ENCODE results near the gene COX6A1.
"Not testable (repeated sequence)": the region's sequence is repeated elsewhere in the genome, so short reads cannot be mapped to it uniquely, and the experiment has no call there.

The COX6A1 gene

GRCh38 chr12:120468325-120468820 is 30.5 kb downstream of the COX6A1 start:
- peak; percentile 68 for DNase-seq (ENCODE audit: low spot score)

- DNase-seq (ENCODE audit: low spot score), result peak; percentile 51
Measured at GRCh38 chr12:120468821-120469449, 31.0 kb downstream of the COX6A1 start.

- DNase-seq (ENCODE audit: low spot score), result peak; percentile 100
Measured at GRCh38 chr12:120469450-120470149, 31.7 kb downstream of the COX6A1 start, which contains the start of gene SRSF9. SRSF9 (minus strand) TSS chr12:120469748; CDS start chr12:120469609, 139 bp downstream.

- DNase-seq (ENCODE audit: low spot score), result no peak
Measured at GRCh38 chr12:120470150-120470784, 32.4 kb downstream of the COX6A1 start.

GRCh38 chr12:120472521-120472920 is 34.6 kb downstream of the COX6A1 start:
- DNase-seq (ENCODE audit: low spot score), result no peak

- DNase-seq (ENCODE audit: low spot score), result no peak
Measured at GRCh38 chr12:120473807-120474615, 36.1 kb downstream of the COX6A1 start.

GRCh38 chr12:120474616-120474960 is 36.7 kb downstream of the COX6A1 start:
- peak; percentile 71 for DNase-seq (ENCODE audit: low spot score)

GRCh38 chr12:120475643-120476042 is 37.7 kb downstream of the COX6A1 start:
- DNase-seq (ENCODE audit: low spot score), result no peak

- no peak for DNase-seq (ENCODE audit: low spot score)
Measured at GRCh38 chr12:120479458-120479857, 41.5 kb downstream of the COX6A1 start.

GRCh38 chr12:120480211-120480610 is 42.3 kb downstream of the COX6A1 start:
- DNase-seq (ENCODE audit: low spot score), result no peak

- DNase-seq (ENCODE audit: low spot score), result no peak
Measured at GRCh38 chr12:120481022-120481767, 43.3 kb downstream of the COX6A1 start.

- no peak for DNase-seq (ENCODE audit: low spot score)
Measured at GRCh38 chr12:120483621-120484020, 45.7 kb downstream of the COX6A1 start.

- DNase-seq (ENCODE audit: low spot score), result no peak
Measured at GRCh38 chr12:120485961-120486881, 48.3 kb downstream of the COX6A1 start.

- not testable (repeated sequence) for DNase-seq (ENCODE audit: low spot score)
Measured at GRCh38 chr12:120487552-120487951, 49.6 kb downstream of the COX6A1 start.

GRCh38 chr12:120488057-120488640 is 50.2 kb downstream of the COX6A1 start:
- DNase-seq (ENCODE audit: low spot score), result no peak

- no peak for DNase-seq (ENCODE audit: low spot score)
Measured at GRCh38 chr12:120489018-120489417, 51.1 kb downstream of the COX6A1 start.

GRCh38 chr12:120490325-120490724 is 52.4 kb downstream of the COX6A1 start:
- DNase-seq (ENCODE audit: low spot score), result no peak

Measured in AG08396 (cell line).